CD14-positive monocyte (primary cell): Measurements from ENCODE around the gene SBF1. TPM values are rescaled to one million over a fixed set of nuclear protein-coding genes. Genes with fewer than 3 reads are reported as not detected.

Experiments used
- DNase-seq, 3 donors: peaks; one replicate each; pipeline ENCODE4 v3.0.0-alpha.2; 2011 to 2022
- H2AFZ ChIP-seq: 2 replicates; pipeline ENCODE4 v1.6.0; 2012; ENCODE audit warnings: mild to moderate bottlenecking, low read depth, low read length, inconsistent platforms; ENCODE audit not compliant: insufficient read depth, poor library complexity, severe bottlenecking
- H3K27ac ChIP-seq, 2 donors: 1 replicate in 1 of 2; 2 replicates in 1 of 2; pipeline ENCODE4 v1.5.1; 2012 to 2013; ENCODE audit warnings: low read length in 2 of 2, control low read depth in 1 of 2, inconsistent platforms in 1 of 2, low read depth in 1 of 2, mild to moderate bottlenecking in 1 of 2
- H3K27me3 ChIP-seq, 2 donors: one replicate each; pipeline versions ENCODE4 v1.6.0 to v1.6.1; 2011 to 2013; ENCODE audit warnings: low read length in 2 of 2; ENCODE audit not compliant: control insufficient read depth in 2 of 2, insufficient read depth in 2 of 2
- H3K36me3 ChIP-seq, 2 donors: replicated peaks in 1 of 2; 1 replicate in 1 of 2; 2 replicates in 1 of 2; pipeline versions ENCODE4 v1.5.1 to v1.6.1; 2012 to 2013; ENCODE audit warnings: low read length in 2 of 2, control low read depth in 1 of 2, inconsistent platforms in 1 of 2, mild to moderate bottlenecking in 1 of 2; ENCODE audit not compliant: insufficient read depth in 2 of 2, control insufficient read depth in 1 of 2
- H3K4me1 ChIP-seq, 2 donors: 1 replicate in 1 of 2; 2 replicates in 1 of 2; pipeline versions ENCODE4 v1.5.1 to v1.6.1; 2012 to 2013; ENCODE audit warnings: low read length in 2 of 2, control low read depth in 1 of 2, inconsistent platforms in 1 of 2, mild to moderate bottlenecking in 1 of 2, moderate library complexity in 1 of 2; ENCODE audit not compliant: insufficient read depth in 2 of 2, control insufficient read depth in 1 of 2
- H3K4me2 ChIP-seq: replicated peaks from 2 replicates; pipeline ENCODE3; 2012; ENCODE audit warnings: low read length, moderate library complexity, mild to moderate bottlenecking; ENCODE audit not compliant: poor library complexity, severe bottlenecking; ENCODE audit errors: extremely low read depth
- H3K4me3 ChIP-seq, 3 experiments: fragments of 200-600 bp in 1 of 3; sonication (generic) in 1 of 3; replicated peaks in 1 of 3; 1 replicate in 2 of 3; 2 replicates in 1 of 3; pipeline ENCODE4 v1.5.1; 2011 to 2013; ENCODE audit warnings: low read length in 3 of 3, mild to moderate bottlenecking in 3 of 3, control low read depth in 2 of 3, low read depth in 2 of 3, inconsistent platforms in 1 of 3, moderate library complexity in 1 of 3
- H3K79me2 ChIP-seq: 2 replicates; pipeline ENCODE4 v1.6.0; 2012; ENCODE audit warnings: mild to moderate bottlenecking, control low read depth, inconsistent platforms, low read length, moderate library complexity; ENCODE audit not compliant: insufficient read depth
- H3K9ac ChIP-seq: 2 replicates; pipeline ENCODE4 v1.6.0; 2017; ENCODE audit warnings: low read length, mild to moderate bottlenecking; ENCODE audit not compliant: insufficient read depth, poor library complexity, severe bottlenecking
- H3K9me3 ChIP-seq, 2 donors: replicated peaks in 1 of 2; 1 replicate in 1 of 2; 2 replicates in 1 of 2; pipeline versions ENCODE4 v1.5.1 to v1.6.1; 2012 to 2013; ENCODE audit warnings: low read length in 2 of 2, control low read depth in 1 of 2; ENCODE audit not compliant: control insufficient read depth in 1 of 2, insufficient read depth in 1 of 2
- H4K20me1 ChIP-seq: 2 replicates; pipeline ENCODE4 v1.6.0; 2012; ENCODE audit warnings: mild to moderate bottlenecking, low read length, control low read depth, moderate library complexity; ENCODE audit not compliant: insufficient read depth
- H3K27ac Mint-ChIP-seq, 7 donors: one replicate each; pipeline ENCODE4 v1.8.0; 2020; ENCODE audit warnings: mild to moderate bottlenecking in 7 of 7, mixed read lengths in 7 of 7, moderate library complexity in 6 of 7, inconsistent platforms in 2 of 7
- H3K27me3 Mint-ChIP-seq, 3 donors: one replicate each; pipeline ENCODE4 v1.8.0; 2021 to 2022; ENCODE audit warnings: low read depth in 3 of 3, mild to moderate bottlenecking in 3 of 3, mixed read lengths in 3 of 3, moderate library complexity in 3 of 3, inconsistent platforms in 1 of 3
- H3K36me3 Mint-ChIP-seq, 2 donors: one replicate each; pipeline ENCODE4 v1.8.0; 2020; ENCODE audit warnings: mixed read lengths in 2 of 2, inconsistent platforms in 1 of 2, mild to moderate bottlenecking in 1 of 2
- H3K4me1 Mint-ChIP-seq: one replicate; pipeline ENCODE4 v1.8.0; 2020; ENCODE audit warnings: mild to moderate bottlenecking, mixed read lengths
- H3K4me3 Mint-ChIP-seq, 2 donors: one replicate each; pipeline ENCODE4 v1.8.0; 2020; ENCODE audit warnings: mild to moderate bottlenecking in 2 of 2, mixed read lengths in 2 of 2, moderate library complexity in 1 of 2
- H3K9me3 Mint-ChIP-seq, 7 donors: one replicate each; pipeline ENCODE4 v1.8.0; 2020 to 2022; ENCODE audit warnings: mixed read lengths in 7 of 7, mild to moderate bottlenecking in 6 of 7, moderate library complexity in 6 of 7, inconsistent platforms in 2 of 7
- WGBS: methylation state at CpG from one replicate; pipeline ENCODE4 v1.1.5; 2013; ENCODE audit warnings: missing lambda C conversion rate; ENCODE audit not compliant: insufficient coverage; 5-methylcytosine and 5-hydroxymethylcytosine counted together
- intact Hi-C, 2 donors: fragments of 100-400 bp; cut with micrococcal nuclease; formaldehyde crosslinking; loops; one replicate each; pipeline versions ENCODE4 v1.15.0 to v1.15.1; 2023
- polyA plus RNA-seq, 3 donors: library from polyadenylated mRNA; depleted of rRNA in 1 of 3; unstranded in 2 of 3; stranded (reverse) in 1 of 3; fragments of 300-500 nt in 2 of 3; fragments of >200 nt in 1 of 3; fragmentation: Illumina TruSeq in 2 of 3; gene quantifications; 1 replicate in 2 of 3; 2 replicates in 1 of 3; pipeline ENCODE4 v1.2.3, GENCODE V29; 2012 to 2021
- TF ChIP-seq, protein P1 (sequence below): fragments of 200-600 bp; IDR thresholded peaks from one replicate; pipeline ENCODE4 v1.8.0; 2022; ENCODE audit warnings: antibody characterized with exemption, mild to moderate bottlenecking

Gene SBF1
- polyA plus RNA-seq, 3 donors: 4.0 to 45.9 (median 6.2) TPM

DNA sequence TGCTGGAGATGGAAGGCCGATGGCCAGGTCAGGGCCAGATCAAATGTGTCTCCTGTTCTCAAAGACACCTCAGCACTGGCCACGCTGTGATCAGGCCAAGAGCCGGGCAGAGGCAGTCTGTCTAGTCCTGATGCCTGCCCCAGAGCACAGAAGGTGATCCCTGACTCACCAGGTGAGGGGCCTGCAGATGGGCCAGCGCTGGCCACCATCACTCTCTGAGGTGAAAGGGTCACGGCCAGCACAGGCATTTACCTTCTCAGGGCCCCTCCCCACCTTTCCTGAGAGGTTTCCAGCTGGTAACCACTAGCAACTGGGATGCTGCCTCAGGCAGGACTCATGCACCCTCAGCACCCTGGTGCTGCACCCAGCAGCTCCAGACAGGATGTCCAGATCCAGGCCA is 2.9 kb downstream of the SBF1 start:
- H3K4me1 Mint-ChIP-seq: peaks cover 54% of the 10 kb centered on the region
- H2AFZ ChIP-seq: no peak overlapping the region
- H3K4me3 Mint-ChIP-seq: peak overlapping the region in 1 of 2 donors; percentile 12
- peaks cover 7 to 15% of the 10 kb centered on the region in 2 donors for H3K36me3 ChIP-seq
- no peak overlapping the region for H3K27ac Mint-ChIP-seq
- no peak overlapping the region for H3K27ac ChIP-seq
- peaks cover 71% of the 10 kb centered on the region for H4K20me1 ChIP-seq
- H3K9ac ChIP-seq: no peak overlapping the region
- TF ChIP-seq, protein P1, sequence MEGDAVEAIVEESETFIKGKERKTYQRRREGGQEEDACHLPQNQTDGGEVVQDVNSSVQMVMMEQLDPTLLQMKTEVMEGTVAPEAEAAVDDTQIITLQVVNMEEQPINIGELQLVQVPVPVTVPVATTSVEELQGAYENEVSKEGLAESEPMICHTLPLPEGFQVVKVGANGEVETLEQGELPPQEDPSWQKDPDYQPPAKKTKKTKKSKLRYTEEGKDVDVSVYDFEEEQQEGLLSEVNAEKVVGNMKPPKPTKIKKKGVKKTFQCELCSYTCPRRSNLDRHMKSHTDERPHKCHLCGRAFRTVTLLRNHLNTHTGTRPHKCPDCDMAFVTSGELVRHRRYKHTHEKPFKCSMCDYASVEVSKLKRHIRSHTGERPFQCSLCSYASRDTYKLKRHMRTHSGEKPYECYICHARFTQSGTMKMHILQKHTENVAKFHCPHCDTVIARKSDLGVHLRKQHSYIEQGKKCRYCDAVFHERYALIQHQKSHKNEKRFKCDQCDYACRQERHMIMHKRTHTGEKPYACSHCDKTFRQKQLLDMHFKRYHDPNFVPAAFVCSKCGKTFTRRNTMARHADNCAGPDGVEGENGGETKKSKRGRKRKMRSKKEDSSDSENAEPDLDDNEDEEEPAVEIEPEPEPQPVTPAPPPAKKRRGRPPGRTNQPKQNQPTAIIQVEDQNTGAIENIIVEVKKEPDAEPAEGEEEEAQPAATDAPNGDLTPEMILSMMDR: no peak
- H3K4me2 ChIP-seq: no peak overlapping the region
- peaks cover 7 to 25% of the 10 kb centered on the region in 2 donors for H3K36me3 Mint-ChIP-seq
- DNase-seq: no peak
- WGBS: 87% methylated on average over 5 of the region's 5 CpGs
- H3K9me3 Mint-ChIP-seq: no peaks in the 10 kb centered on the region
- peaks cover 45 to 57% of the 10 kb centered on the region in 2 donors for H3K4me1 ChIP-seq
- H3K9me3 ChIP-seq: no peaks in the 10 kb centered on the region
- intact Hi-C loops: loop anchor here in 1 of 2 donors (5.0 kb wide), 1 partner anchor 150 kb away; no protein-coding TSS in a partner anchor
- H3K27me3 ChIP-seq: no peaks in the 10 kb centered on the region
- H3K79me2 ChIP-seq: peaks cover 57% of the 10 kb centered on the region
- peaks cover 1 to 15% (median 5%) of the 10 kb centered on the region in 3 donors for H3K27me3 Mint-ChIP-seq
- H3K4me3 ChIP-seq: no peak overlapping the region

GRCh38 chr22:50471197-50471847 is 3.5 kb downstream of the SBF1 start:
- Mint-ChIP-seq H3K27ac (no peak overlapping the region), H3K9me3 (no peaks in the 10 kb centered on the region), H3K36me3 (peaks cover 13 to 31% of the 10 kb centered on the region in 2 donors), H3K27me3 (peaks cover 1 to 10% (median 3%) of the 10 kb centered on the region in 3 donors), H3K4me3 (no peak overlapping the region), H3K4me1 (peaks cover 54% of the 10 kb centered on the region)
- H3K27me3 ChIP-seq: no peaks in the 10 kb centered on the region
- no peak overlapping the region for H3K27ac ChIP-seq
- H4K20me1 ChIP-seq: peaks cover 74% of the 10 kb centered on the region
- H3K4me1 ChIP-seq: peaks cover 45 to 57% of the 10 kb centered on the region in 2 donors
- TF ChIP-seq, protein P1: no peak
- H3K4me3 ChIP-seq: no peak overlapping the region
- H3K9me3 ChIP-seq: no peaks in the 10 kb centered on the region
- H3K9ac ChIP-seq: peak overlapping the region; percentile 11
- 89% methylated on average over 3 of the region's 21 CpGs for WGBS
- peaks cover 57% of the 10 kb centered on the region for H3K79me2 ChIP-seq
- H3K36me3 ChIP-seq: peaks cover 14 to 21% of the 10 kb centered on the region in 2 donors
- no peak overlapping the region for H2AFZ ChIP-seq
- no peak for DNase-seq
- no peak overlapping the region for H3K4me2 ChIP-seq
- intact Hi-C loops: loop anchor here in 1 of 2 donors (5.0 kb wide), 1 partner anchor 151 kb away; no protein-coding TSS in a partner anchor
